OCI-LY7 (cell line): ENCODE data around the gene TPD52L1. TPM values are rescaled to one million over a fixed set of nuclear protein-coding genes. Genes with fewer than 3 reads are reported as not detected.

Source experiments
- BruUV-seq: library from RNA; stranded (reverse); fragments of 400-500 nt; replicated peaks from 2 replicates; lab custom pipeline; 2021; lab: Mats Ljungman, UMichigan
- CTCF ChIA-PET: fragments of 300-600 bp; sonication (Branson Sonifier 250); formaldehyde crosslinking; loops from one replicate; lab custom pipeline; 2022; ENCODE audit warnings: antibody characterized with exemption; ENCODE audit not compliant: unreplicated experiment; lab: Charles Lee
- POLR2A ChIA-PET: fragments of 300-600 bp; sonication (Branson Sonifier 250); formaldehyde crosslinking; loops from one replicate; lab custom pipeline; 2022; ENCODE audit warnings: antibody characterized with exemption; lab: Charles Lee
- DNase-seq: peaks from one replicate; pipeline ENCODE4 v3.0.0-alpha.2; 2015; ENCODE audit warnings: low spot score
- H2AFZ ChIP-seq: fragments of 200-600 bp; sonication (generic), shearing (Covaris generic); 2 replicates; pipeline ENCODE4 v1.6.1; 2014; ENCODE audit warnings: mild to moderate bottlenecking, antibody characterized with exemption, low read length, moderate library complexity
- H3K27ac ChIP-seq: fragments of 200-600 bp; sonication (generic); 2 replicates; pipeline ENCODE4 v1.5.1; 2014; ENCODE audit warnings: mixed run types, low read depth, mild to moderate bottlenecking, moderate library complexity, low read length, inconsistent platforms; ENCODE audit not compliant: poor library complexity, severe bottlenecking
- H3K36me3 ChIP-seq: fragments of 200-600 bp; sonication (generic); 2 replicates; pipeline ENCODE4 v1.6.1; 2014; ENCODE audit warnings: mild to moderate bottlenecking, antibody characterized with exemption, low read length, moderate library complexity, mixed read lengths; ENCODE audit not compliant: insufficient read depth
- H3K4me1 ChIP-seq: fragments of 200-600 bp; sonication (generic); 2 replicates; pipeline ENCODE4 v1.5.1; 2014; ENCODE audit warnings: mild to moderate bottlenecking, low read length; ENCODE audit not compliant: insufficient read depth, poor library complexity, severe bottlenecking
- H3K4me2 ChIP-seq: fragments of 200-600 bp; sonication (generic); 2 replicates; pipeline ENCODE4 v1.6.1; 2014; ENCODE audit warnings: mild to moderate bottlenecking, low read length
- H3K4me3 ChIP-seq: fragments of 200-600 bp; sonication (generic); 2 replicates; pipeline ENCODE4 v1.5.1; 2014; ENCODE audit warnings: mild to moderate bottlenecking, low read depth, low read length; ENCODE audit not compliant: poor library complexity, severe bottlenecking
- H3K79me2 ChIP-seq: fragments of 200-600 bp; sonication (generic); 2 replicates; pipeline ENCODE4 v1.6.1; 2016; ENCODE audit warnings: low read depth, mild to moderate bottlenecking, low read length, moderate library complexity, mixed read lengths; ENCODE audit not compliant: insufficient read depth
- H3K9me2 ChIP-seq: fragments of 200-600 bp; sonication (generic); 2 replicates; pipeline ENCODE4 v1.6.1; 2016; ENCODE audit warnings: mild to moderate bottlenecking, low read length, mixed read lengths; ENCODE audit not compliant: insufficient read depth
- H3K9me3 ChIP-seq: fragments of 200-600 bp; sonication (generic); 2 replicates; pipeline ENCODE4 v1.6.1; 2014; ENCODE audit warnings: mild to moderate bottlenecking, mixed run types, low read length, mixed read lengths
- H4K20me1 ChIP-seq: fragments of 200-600 bp; sonication (generic); 2 replicates; pipeline ENCODE4 v1.6.1; 2014; ENCODE audit warnings: mild to moderate bottlenecking, antibody characterized with exemption, low read length, moderate library complexity, mixed read lengths; ENCODE audit not compliant: insufficient read depth
- EZH2phosphoT487 ChIP-seq: fragments of 200-600 bp; sonication (generic); IDR thresholded peaks from 2 replicates; pipeline ENCODE4 v1.6.1; 2018; ENCODE audit warnings: low read depth, borderline replicate concordance, mild to moderate bottlenecking, mixed run types, antibody characterized with exemption, low read length, moderate library complexity, mixed read lengths
- intact Hi-C: fragments of 100-400 bp; cut with micrococcal nuclease; formaldehyde crosslinking; loops from one replicate; pipeline ENCODE4 v1.10.0; 2022; ENCODE audit not compliant: unreplicated experiment
- total RNA-seq, 2 experiments: library from RNA; depleted of rRNA in 1 of 2; stranded (reverse); fragments of >200 nt in 1 of 2; shearing (Covaris generic) in 1 of 2; gene quantifications; 2 replicates each; pipeline ENCODE4 v1.2.3, GENCODE V29; 2014 to 2022
- TF ChIP-seq, protein P1 (sequence below): fragments of 200-600 bp; sonication (generic); conservative IDR thresholded peaks from 2 replicates; pipeline ENCODE4 v1.5.1; 2014; ENCODE audit warnings: mild to moderate bottlenecking, antibody characterized with exemption, low read length, moderate library complexity, mixed read lengths

TPD52L1 gene
- total RNA-seq, 2 experiments from 2014 or later: not detected

DNA sequence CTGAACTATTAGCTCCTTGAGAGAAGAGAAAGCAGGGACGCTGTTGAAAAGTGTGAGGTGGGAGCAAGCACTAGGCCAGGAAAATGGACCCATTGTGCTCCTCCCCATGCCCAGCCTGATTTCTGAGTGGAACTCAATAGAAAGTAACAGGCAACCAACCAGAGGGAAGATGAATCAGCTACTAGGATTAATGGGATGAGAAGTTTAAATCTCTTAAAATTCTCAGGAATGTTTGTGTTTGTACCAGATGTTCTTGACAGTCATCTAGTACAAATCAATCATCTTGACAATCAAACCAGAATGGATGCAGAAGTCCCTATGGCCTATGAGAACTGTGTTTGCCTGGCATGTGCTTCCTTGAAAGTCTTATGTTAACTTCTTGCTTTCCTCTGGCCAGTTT is 99.3 kb downstream of the TPD52L1 start:
- POLR2A ChIA-PET: no interaction called here
- Histone ChIP-seq H3K9me3 (no peaks in the 10 kb centered on the region), H3K9me2 (no peaks in the 10 kb centered on the region), H3K79me2 (no peaks in the 10 kb centered on the region), H2AFZ (no peak overlapping the region), H3K4me3 (no peak overlapping the region), H3K4me1 (no peaks in the 10 kb centered on the region), H3K4me2 (no peak overlapping the region), H3K36me3 (no peaks in the 10 kb centered on the region), H3K27ac (no peak overlapping the region), H4K20me1 (no peaks in the 10 kb centered on the region)
- BruUV-seq: no TSS peak
- CTCF ChIA-PET: no interaction called here
- intact Hi-C loops: no loop called here
- DNase-seq: no peak
- TF ChIP-seq EZH2phosphoT487: no peak
- TF ChIP-seq, protein P1, sequence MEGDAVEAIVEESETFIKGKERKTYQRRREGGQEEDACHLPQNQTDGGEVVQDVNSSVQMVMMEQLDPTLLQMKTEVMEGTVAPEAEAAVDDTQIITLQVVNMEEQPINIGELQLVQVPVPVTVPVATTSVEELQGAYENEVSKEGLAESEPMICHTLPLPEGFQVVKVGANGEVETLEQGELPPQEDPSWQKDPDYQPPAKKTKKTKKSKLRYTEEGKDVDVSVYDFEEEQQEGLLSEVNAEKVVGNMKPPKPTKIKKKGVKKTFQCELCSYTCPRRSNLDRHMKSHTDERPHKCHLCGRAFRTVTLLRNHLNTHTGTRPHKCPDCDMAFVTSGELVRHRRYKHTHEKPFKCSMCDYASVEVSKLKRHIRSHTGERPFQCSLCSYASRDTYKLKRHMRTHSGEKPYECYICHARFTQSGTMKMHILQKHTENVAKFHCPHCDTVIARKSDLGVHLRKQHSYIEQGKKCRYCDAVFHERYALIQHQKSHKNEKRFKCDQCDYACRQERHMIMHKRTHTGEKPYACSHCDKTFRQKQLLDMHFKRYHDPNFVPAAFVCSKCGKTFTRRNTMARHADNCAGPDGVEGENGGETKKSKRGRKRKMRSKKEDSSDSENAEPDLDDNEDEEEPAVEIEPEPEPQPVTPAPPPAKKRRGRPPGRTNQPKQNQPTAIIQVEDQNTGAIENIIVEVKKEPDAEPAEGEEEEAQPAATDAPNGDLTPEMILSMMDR: no peak

DNA sequence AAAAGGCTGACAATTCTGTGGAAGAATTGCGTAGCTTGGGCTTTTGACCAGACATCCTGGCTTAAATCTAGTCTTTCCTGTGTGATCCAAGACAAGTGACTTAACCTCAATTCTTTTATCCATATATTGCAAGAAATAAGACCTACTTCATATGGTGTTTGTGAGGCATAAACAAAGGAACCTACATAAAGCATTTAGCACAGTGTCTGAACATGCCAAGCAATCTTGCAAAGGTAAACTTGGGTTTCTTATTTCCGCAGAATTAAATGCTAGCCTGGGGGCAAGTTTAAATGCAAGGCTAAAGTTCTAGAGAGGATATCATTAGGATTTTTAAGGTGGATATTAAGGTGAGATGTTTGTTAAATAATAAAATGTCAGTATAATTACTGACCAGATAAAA is 100.3 kb downstream of the TPD52L1 start:
- ChIA-PET CTCF (no interaction called here), POLR2A (no interaction called here)
- TF ChIP-seq, protein P1: no peak
- TF ChIP-seq EZH2phosphoT487: no peak
- Histone ChIP-seq H2AFZ (no peak overlapping the region), H3K9me2 (no peaks in the 10 kb centered on the region), H3K36me3 (no peaks in the 10 kb centered on the region), H3K4me3 (no peak overlapping the region), H4K20me1 (no peaks in the 10 kb centered on the region), H3K4me2 (no peak overlapping the region), H3K4me1 (no peaks in the 10 kb centered on the region), H3K79me2 (no peaks in the 10 kb centered on the region), H3K27ac (no peak overlapping the region), H3K9me3 (no peaks in the 10 kb centered on the region)
- no peak for DNase-seq
- no TSS peak for BruUV-seq
- intact Hi-C loops: no loop called here

DNA sequence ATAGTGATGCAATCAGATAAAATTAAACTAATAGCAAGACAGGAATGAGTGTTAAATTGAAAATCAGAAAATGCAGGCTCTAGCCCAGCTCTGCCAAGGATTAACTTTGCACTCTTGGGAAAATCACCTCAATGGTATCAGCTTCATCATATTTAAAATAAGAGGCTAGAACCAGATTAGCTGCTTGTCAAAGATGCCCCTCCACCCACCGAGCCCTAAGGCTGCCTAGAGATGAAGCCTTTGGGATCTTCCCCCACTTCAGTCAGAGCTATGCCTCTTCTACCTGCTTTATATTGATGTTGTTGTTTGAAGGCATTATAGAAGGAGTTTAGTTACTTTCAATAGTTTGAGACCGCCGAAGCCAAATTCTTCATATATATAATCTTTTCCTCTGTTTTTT is 100.7 kb downstream of the TPD52L1 start:
- no TSS peak for BruUV-seq
- H3K27ac ChIP-seq: no peak overlapping the region
- H3K36me3 ChIP-seq: no peaks in the 10 kb centered on the region
- no peak overlapping the region for H3K4me3 ChIP-seq
- no peak for DNase-seq
- intact Hi-C loops: no loop called here
- no peaks in the 10 kb centered on the region for H3K79me2 ChIP-seq
- ChIA-PET CTCF (no interaction called here), POLR2A (no interaction called here)
- H3K4me2 ChIP-seq: no peak overlapping the region
- no peaks in the 10 kb centered on the region for H4K20me1 ChIP-seq
- H3K9me2 ChIP-seq: no peaks in the 10 kb centered on the region
- no peak for TF ChIP-seq EZH2phosphoT487
- TF ChIP-seq, protein P1: no peak
- H3K4me1 ChIP-seq: no peaks in the 10 kb centered on the region
- no peaks in the 10 kb centered on the region for H3K9me3 ChIP-seq
- no peak overlapping the region for H2AFZ ChIP-seq
